Hepatocyte (in vitro differentiated cells): ENCODE measurements around the gene ALCAM. TPM values are rescaled to one million over a fixed set of nuclear protein-coding genes. Genes with fewer than 3 reads are reported as not detected.

Experiments
- DNase-seq: peaks from one replicate; pipeline ENCODE4 v3.0.0-alpha.2; 2016; ENCODE audit warnings: low spot score
- H2AFZ ChIP-seq: fragments of 200-600 bp; sonication (generic); 2 replicates; pipeline ENCODE4 v1.6.0; 2016; ENCODE audit warnings: antibody characterized with exemption, mild to moderate bottlenecking
- H3K27ac ChIP-seq: fragments of 200-600 bp; sonication (generic); 2 replicates; pipeline ENCODE4 v1.5.1; 2016; ENCODE audit warnings: mild to moderate bottlenecking
- H3K27me3 ChIP-seq: fragments of 200-600 bp; sonication (generic); 2 replicates; pipeline ENCODE4 v1.6.1; 2016
- H3K36me3 ChIP-seq: fragments of 200-600 bp; sonication (generic); replicated peaks from 2 replicates; pipeline ENCODE4 v1.5.1; 2016; ENCODE audit warnings: low read depth; ENCODE audit not compliant: insufficient read depth
- H3K4me1 ChIP-seq: fragments of 200-600 bp; sonication (generic); 2 replicates; pipeline ENCODE4 v1.5.1; 2016; ENCODE audit warnings: mild to moderate bottlenecking, moderate library complexity; ENCODE audit not compliant: insufficient read depth
- H3K4me2 ChIP-seq: fragments of 200-600 bp; sonication (generic); 2 replicates; pipeline ENCODE4 v1.6.0; 2016
- H3K4me3 ChIP-seq: fragments of 200-600 bp; sonication (generic); 2 replicates; pipeline ENCODE4 v1.5.1; 2016; ENCODE audit warnings: mild to moderate bottlenecking
- H3K79me2 ChIP-seq: fragments of 200-600 bp; sonication (generic); 2 replicates; pipeline ENCODE4 v1.6.0; 2017; ENCODE audit warnings: mild to moderate bottlenecking
- H3K9me2 ChIP-seq: fragments of 200-600 bp; sonication (generic); replicated peaks from 2 replicates; pipeline ENCODE4 v1.6.0; 2017; ENCODE audit warnings: mild to moderate bottlenecking; ENCODE audit not compliant: insufficient read depth
- H3K9me3 ChIP-seq: fragments of 200-600 bp; sonication (generic); 2 replicates; pipeline ENCODE4 v1.5.1; 2016; ENCODE audit warnings: low read depth, mild to moderate bottlenecking
- H4K20me1 ChIP-seq: fragments of 200-600 bp; sonication (generic); 2 replicates; pipeline ENCODE4 v1.6.0; 2016; ENCODE audit warnings: mild to moderate bottlenecking; ENCODE audit not compliant: insufficient read depth, poor library complexity, severe bottlenecking
- EZH2 ChIP-seq: fragments of 200-600 bp; sonication (generic); IDR thresholded peaks from 2 replicates; pipeline ENCODE4 v1.6.1; 2016; ENCODE audit warnings: antibody characterized with exemption, mild to moderate bottlenecking, borderline replicate concordance
- EZH2phosphoT487 ChIP-seq: fragments of 200-600 bp; sonication (generic); IDR thresholded peaks from one replicate; pipeline ENCODE4 v1.6.1; 2018; ENCODE audit warnings: antibody characterized with exemption, mild to moderate bottlenecking, low read depth, moderate library complexity; ENCODE audit not compliant: unreplicated experiment, severe bottlenecking
- WGBS: methylation state at CpG from one replicate; pipeline ENCODE4 v1.1.6; 2016; ENCODE audit warnings: low lambda C conversion rate; ENCODE audit errors: missing lambda C conversion rate; 5-methylcytosine and 5-hydroxymethylcytosine counted together
- polyA plus RNA-seq: library from polyadenylated mRNA; unstranded; fragments of >200 nt; fragmentation: Nextera tagmentation; extraction: Ambion mirVana; gene quantifications from 2 replicates; pipeline ENCODE4 v1.2.1, GENCODE V29; 2016
- total RNA-seq: library from RNA; depleted of rRNA; stranded (reverse); fragments of >200 nt; gene quantifications from 2 replicates; pipeline ENCODE4 v1.2.3, GENCODE V29; 2014
- TF ChIP-seq, protein P1 (sequence below): fragments of 200-600 bp; sonication (generic); IDR thresholded peaks from 2 replicates; pipeline ENCODE4 v1.5.1; 2016; ENCODE audit warnings: antibody characterized with exemption, mild to moderate bottlenecking; ENCODE audit not compliant: poor library complexity

ALCAM gene
- total and polyA plus RNA-seq, 2 experiments from 2014 or later = 58.0 to 134 TPM

DNA sequence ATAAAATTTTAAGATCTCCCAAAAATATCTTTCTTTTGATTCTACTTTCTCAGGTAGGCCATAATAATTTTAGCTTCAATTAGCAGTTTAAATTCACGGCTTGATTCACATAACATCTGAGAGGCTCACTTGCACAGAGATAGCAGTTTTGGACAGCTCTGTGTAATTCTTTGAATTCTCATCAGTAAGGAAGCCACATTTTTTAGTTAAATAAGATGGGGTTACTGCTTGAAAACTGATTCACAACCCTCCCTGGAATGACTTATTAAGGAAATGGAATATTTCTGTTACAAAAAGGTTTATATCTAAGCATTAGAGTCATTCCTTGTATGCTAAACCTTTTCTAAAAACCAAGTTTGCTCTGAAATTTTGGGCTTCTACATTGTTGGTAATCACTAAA lies 212.7 kb downstream of the ALCAM start:
- Histone ChIP-seq H3K36me3 (no peaks in the 10 kb centered on the region), H3K4me3 (no peak overlapping the region), H3K27ac (no peak overlapping the region), H3K79me2 (no peaks in the 10 kb centered on the region), H3K27me3 (no peaks in the 10 kb centered on the region), H4K20me1 (no peaks in the 10 kb centered on the region), H3K4me1 (no peaks in the 10 kb centered on the region), H3K9me3 (no peaks in the 10 kb centered on the region), H3K9me2 (no peaks in the 10 kb centered on the region), H2AFZ (no peak overlapping the region), H3K4me2 (no peak overlapping the region)
- DNase-seq = no peak
- 91% methylated on average over 1 of the region's 1 CpG for WGBS
- TF ChIP-seq EZH2 = no peak
- TF ChIP-seq, protein P1, sequence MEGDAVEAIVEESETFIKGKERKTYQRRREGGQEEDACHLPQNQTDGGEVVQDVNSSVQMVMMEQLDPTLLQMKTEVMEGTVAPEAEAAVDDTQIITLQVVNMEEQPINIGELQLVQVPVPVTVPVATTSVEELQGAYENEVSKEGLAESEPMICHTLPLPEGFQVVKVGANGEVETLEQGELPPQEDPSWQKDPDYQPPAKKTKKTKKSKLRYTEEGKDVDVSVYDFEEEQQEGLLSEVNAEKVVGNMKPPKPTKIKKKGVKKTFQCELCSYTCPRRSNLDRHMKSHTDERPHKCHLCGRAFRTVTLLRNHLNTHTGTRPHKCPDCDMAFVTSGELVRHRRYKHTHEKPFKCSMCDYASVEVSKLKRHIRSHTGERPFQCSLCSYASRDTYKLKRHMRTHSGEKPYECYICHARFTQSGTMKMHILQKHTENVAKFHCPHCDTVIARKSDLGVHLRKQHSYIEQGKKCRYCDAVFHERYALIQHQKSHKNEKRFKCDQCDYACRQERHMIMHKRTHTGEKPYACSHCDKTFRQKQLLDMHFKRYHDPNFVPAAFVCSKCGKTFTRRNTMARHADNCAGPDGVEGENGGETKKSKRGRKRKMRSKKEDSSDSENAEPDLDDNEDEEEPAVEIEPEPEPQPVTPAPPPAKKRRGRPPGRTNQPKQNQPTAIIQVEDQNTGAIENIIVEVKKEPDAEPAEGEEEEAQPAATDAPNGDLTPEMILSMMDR = no peak

DNA sequence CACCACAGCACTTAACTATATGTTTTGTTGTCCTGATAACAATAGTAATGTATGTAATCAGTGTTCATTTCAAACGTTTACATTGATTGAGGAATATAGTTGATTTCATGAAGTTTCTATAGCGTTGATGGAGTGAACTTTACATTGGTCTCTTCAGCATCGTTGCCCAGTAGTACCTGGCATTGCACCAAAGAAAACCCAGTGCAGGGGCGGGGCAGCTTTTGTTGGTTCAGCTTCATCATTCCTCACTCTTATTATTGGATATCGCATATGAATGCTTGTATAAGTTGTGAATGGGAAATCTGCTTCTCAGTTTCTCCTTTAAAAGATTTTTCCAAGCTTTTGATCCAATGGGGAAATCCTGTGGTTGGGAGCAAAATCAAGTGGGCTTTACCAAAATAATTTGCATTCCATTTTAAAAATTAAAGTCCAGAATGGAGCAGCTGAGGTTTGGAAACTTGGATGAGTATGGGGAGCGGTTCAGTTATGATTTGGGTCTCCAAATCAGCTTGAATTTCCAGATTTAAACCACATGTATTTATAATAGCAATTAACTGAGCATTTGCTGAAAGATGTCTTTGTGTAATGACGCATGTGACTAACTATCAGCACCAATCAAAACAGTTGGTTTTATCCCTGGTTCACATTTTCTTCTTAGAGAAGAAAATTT lies 213.7 kb downstream of the ALCAM start:
- Histone ChIP-seq H3K27me3 (no peaks in the 10 kb centered on the region), H3K27ac (no peak overlapping the region), H3K4me2 (no peak overlapping the region), H4K20me1 (no peaks in the 10 kb centered on the region), H3K4me3 (no peak overlapping the region), H3K4me1 (no peaks in the 10 kb centered on the region), H2AFZ (no peak overlapping the region), H3K79me2 (no peaks in the 10 kb centered on the region), H3K36me3 (no peaks in the 10 kb centered on the region), H3K9me3 (no peaks in the 10 kb centered on the region), H3K9me2 (no peaks in the 10 kb centered on the region)
- TF ChIP-seq EZH2 = no peak
- TF ChIP-seq, protein P1 = no peak
- no peak for TF ChIP-seq EZH2phosphoT487
- WGBS = 83% methylated on average over 7 of the region's 7 CpGs
- no peak for DNase-seq

DNA sequence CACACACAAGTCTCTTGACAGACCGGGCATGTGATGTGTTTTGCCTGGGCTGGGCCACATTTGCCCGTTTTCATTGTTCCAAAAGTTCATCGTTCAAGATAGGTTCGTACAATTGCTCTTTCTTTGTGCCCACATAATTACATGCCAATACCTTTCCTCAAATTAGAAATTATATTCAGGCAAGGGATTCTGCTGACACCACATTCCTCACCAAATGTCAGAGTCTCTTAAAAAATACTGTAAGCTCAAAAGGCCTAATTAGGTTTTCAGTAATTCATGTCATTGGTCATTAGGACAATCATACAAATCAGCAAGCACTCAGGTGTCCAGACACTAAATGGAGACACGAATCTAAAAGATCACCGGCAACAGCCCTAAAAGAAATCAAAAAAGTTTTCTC lies 215.3 kb downstream of the ALCAM start:
- 96% methylated on average over 6 of the region's 6 CpGs for WGBS
- TF ChIP-seq EZH2 = no peak
- no peak for TF ChIP-seq EZH2phosphoT487
- TF ChIP-seq, protein P1 = no peak
- DNase-seq = no peak

More for the DNA sequence above, 215.3 kb downstream of the ALCAM start:
- no peaks in the 10 kb centered on the region for H3K27me3 ChIP-seq
- no peak overlapping the region for H3K4me2 ChIP-seq
- H3K4me1 ChIP-seq = no peaks in the 10 kb centered on the region
- no peaks in the 10 kb centered on the region for H3K9me3 ChIP-seq
- H3K27ac ChIP-seq = no peak overlapping the region
- H3K36me3 ChIP-seq = no peaks in the 10 kb centered on the region
- H3K9me2 ChIP-seq = no peaks in the 10 kb centered on the region
- H4K20me1 ChIP-seq = no peaks in the 10 kb centered on the region
- H2AFZ ChIP-seq = no peak overlapping the region
- no peak overlapping the region for H3K4me3 ChIP-seq
- no peaks in the 10 kb centered on the region for H3K79me2 ChIP-seq
